HG03095 (cell line): Measurements from ENCODE around the gene PANK4.

Experiments
- ATAC-seq: cut with Tn5 transposase; IDR thresholded peaks from one replicate; pipeline ENCODE4 v1.9.1; 2021; ENCODE audit warnings: moderate library complexity; ENCODE audit not compliant: unreplicated experiment

Gene PANK4

GRCh38 chr1:2480236-2480985 is 46.0 kb downstream of the PANK4 start:
- no peak for ATAC-seq

DNA sequence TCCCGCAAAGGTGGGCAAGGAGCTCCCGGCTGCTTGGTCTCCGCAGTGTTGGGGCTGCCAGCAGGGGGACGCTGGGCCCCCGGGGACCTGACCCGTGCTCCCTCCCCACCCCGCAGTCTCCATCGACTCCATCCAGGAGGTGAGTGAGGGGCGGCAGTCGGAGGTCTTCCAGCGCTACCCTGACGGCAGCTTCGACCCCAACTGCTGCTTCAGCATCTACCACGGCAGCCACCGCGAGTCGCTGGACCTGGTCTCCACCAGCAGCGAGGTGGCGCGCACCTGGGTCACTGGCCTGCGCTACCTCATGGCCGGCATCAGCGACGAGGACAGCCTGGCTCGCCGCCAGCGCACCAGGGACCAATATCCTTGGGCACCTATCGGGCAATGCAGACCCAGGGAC is 46.8 kb downstream of the PANK4 start:
- ATAC-seq: no peak

DNA sequence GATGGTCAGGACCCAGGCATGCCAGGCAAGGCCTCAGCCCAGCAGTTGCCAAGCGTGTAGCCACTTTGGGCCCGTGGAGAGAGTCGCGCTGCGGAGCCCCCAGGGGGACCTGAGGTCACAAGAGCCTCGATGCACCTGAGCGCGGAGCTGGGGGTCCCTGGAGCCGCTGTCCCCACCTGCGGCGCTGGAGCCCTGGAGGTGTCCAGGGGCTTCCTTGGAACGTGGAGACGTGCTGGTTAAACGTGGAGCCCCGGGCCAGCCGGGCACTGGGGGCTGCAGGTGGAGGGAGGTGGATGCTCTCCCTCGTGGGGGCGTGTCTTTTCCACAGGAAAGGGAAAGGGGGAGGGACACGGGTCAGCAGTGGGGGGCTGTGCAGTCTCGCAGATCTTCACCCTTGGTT is 47.2 kb downstream of the PANK4 start:
- ATAC-seq: no peak

GRCh38 chr1:2477791-2478499 is 48.5 kb downstream of the PANK4 start:
- ATAC-seq: no peak

- no peak for ATAC-seq
Measured at GRCh38 chr1:2477309-2477708, 49.1 kb downstream of the PANK4 start.

DNA sequence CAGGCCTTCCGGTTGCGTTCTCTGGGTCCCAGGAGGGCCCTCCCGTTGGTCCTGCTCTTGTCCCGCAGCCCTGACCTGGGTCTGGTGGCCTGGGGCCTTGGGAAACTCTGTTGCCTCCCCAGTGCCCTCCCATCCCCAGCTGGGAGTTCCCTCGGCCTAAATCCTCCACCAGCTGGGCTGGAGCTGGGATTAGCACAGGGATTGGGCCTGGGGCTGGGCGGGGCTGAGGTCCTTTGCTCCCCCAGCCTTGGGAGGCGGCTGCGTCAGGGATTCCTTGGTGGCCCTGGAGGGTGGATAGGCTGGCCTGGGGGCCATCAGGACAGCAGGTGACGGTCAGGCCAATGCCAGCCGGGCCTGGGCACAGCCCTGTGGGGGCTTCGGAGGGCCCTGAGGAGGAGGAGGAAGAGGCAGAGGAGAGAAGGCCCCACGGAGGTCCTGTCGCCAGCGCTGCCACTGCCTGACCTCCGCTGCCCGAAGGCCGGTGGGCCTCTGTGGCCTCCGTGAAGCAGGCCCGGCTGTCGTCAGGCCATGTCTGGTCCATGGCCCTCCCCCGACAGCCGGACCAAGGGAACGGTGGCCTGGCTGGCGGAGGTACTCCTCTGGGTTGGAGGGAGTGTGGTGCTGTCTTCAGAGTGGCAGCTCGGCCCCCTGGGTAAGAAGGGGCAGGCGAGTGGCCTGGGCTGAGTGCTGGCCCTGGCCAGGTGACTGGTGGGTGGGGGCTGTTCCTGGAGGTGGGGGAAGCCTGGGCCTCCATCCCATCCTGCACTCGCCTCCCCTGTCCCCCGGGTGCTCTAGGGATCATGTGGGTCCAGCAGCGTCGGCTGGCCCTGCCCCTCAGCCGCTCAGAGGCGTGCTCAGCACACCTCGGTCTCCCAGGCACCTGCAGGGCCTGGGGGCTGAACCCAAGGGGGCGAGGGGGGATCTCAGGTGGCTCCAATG is 50.1 kb downstream of the PANK4 start, which contains the start of gene PLCH2:
Gene PLCH2, plus strand, starts transcription at position 229 of the 939 bp plus-strand sequence. Its CDS starts 300 bp downstream, at position 529.
- ATAC-seq: no peak

GRCh38 chr1:2475571-2475970 is 50.8 kb downstream of the PANK4 start:
- no peak for ATAC-seq

GRCh38 chr1:2474933-2475371 is 51.4 kb downstream of the PANK4 start:
- ATAC-seq: no peak

DNA sequence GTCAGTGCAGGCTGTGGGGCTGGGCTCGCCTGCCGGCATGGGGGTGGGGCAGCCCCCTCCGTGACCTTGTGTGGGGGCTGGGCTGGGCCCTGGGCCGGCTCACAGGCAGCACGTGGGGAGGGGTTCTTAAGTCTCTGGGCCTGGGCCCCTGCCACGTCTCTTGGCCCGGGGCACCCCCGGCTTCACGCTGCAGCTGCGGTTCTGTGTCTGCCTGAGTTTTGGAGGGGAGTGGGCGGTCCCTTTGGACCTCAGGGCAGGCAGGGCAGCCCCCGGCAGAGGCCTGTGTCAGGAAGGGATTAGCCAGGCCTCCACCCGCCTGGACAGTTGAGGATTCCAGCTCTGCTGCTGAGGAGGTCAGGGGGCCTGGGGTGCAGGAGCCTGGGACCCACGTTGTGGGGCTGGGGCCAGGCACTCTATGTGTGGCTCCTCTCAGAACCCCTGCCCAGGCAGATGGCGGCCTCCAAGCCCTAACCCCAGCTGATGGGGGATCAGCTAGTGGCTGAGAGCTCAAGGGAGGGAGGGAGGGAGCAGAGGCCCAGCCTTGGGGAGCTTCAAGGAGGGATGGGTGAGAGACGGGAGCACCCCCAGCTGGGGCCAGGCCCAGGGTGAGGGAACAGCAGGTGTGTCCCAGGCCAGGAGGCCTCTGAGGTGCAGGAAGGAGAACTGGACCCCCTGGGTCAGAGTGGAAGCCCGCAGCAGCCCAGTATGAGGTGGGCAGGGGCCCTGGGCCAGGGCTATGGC is 52.1 kb downstream of the PANK4 start:
- no peak for ATAC-seq

DNA sequence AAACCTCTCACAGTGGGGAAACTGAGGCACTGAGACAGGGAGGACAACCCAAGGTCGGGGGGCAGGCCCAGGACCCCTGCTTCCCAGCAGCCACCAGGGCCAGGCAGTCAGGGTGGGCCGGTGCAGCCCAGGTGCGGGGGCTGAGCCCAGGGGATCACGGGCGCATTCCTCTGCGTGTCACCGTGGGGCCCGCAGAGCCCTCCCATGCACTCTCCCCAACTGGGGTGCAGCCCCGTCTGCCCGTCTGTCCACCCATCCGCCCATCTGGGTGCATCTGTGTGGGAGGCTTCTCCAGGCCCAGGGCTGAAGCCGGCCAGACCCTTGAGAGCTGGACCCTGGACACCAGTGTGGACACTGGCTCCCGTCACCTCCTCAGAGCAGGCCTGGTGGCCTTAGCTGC is 53.2 kb downstream of the PANK4 start:
- no peak for ATAC-seq

- no peak for ATAC-seq
Measured at GRCh38 chr1:2472561-2473177, 53.7 kb downstream of the PANK4 start.

DNA sequence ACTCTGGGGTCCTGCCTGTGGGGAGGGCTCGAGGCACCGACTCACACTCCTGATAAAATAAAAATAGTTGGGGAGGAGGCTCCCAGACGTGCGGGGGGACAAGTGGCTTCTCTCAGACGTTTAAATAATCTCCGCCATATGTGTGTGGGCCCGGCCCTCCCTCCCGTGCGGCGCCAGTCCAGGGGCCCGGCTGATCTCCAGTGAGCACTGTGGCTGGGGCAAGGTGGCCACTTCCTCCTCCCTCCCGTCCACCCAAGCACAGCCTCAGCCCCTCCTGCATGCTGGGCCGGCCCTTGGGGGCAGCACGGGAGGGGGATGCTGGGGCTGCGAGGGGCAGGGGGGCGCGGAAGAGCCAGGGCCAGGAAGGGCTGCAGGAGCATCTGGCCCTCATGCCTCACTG is 54.3 kb downstream of the PANK4 start:
- no peak for ATAC-seq

GRCh38 chr1:2471587-2472001 is 54.8 kb downstream of the PANK4 start:
- ATAC-seq: no peak

- ATAC-seq: no peak
Measured at GRCh38 chr1:2471159-2471471, 55.3 kb downstream of the PANK4 start.

DNA sequence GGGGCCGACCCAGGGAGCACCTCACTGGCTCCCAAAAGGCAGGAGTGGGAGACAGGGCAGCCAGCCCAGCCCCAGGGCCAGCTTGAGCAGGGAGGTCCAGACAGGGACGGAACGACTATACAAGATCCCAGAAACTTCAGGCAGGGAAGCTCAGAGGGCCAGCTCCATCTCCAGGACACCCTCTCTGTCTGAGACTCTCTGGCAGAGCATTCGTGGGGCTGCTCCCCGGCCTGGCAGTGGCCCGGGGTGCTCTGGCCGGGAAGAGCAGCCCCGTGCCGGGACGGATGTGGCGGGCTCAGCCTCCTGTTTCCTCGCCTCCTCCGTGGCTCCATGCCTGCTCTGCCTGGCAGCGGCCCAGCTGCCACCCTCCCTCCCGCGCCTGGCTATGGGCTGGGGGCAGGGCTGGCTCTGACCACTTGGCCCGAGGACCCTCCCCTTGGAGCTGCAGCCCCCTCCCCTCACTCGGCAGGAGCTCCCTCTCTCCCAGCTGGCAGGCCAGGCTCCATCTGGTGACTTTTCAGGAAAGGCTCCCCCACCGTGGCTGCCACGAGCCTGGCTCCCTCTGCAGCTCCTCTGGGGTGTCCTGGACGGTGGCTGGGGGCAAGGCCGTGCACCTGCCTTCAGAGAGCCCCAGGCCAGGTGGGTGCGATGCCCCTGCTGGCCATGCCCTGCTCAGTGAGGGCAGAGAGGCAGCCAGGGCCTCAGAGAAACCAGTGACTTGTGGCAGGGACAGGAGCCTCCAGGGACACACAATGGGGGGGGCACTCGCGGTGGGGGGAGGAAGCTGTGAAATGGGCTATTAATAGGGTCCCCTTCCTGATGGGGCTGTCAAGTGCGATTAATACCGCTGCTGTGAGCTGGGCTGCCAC is 55.9 kb downstream of the PANK4 start:
- ATAC-seq: no peak

- ATAC-seq: no peak
Measured at GRCh38 chr1:2469103-2469940, 57.1 kb downstream of the PANK4 start.

DNA sequence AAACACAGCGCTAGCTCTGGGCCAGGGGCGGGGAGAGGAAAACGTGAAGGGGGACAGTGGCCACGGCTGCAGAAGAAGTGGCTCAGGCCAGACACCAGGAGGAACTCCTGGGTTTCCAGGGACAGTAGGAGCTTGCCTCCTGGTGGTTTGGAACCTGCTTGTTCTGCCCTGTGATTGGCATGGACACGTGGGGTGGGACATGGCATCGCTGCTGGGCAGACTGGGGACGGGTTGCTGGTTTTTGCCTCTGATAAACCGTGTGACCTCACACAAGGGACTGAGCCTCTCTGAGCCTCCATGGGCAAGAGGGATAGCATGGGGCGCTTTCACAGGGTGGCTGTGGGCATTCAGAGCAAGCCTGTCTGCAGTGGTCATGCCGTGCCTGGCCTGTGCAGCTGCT is 57.9 kb downstream of the PANK4 start:
- ATAC-seq: no peak

- no peak for ATAC-seq
Measured at GRCh38 chr1:2468041-2468472, 58.3 kb downstream of the PANK4 start.
